ENCODE results near the gene CYTH1. TPM values are rescaled to one million over a fixed set of nuclear protein-coding genes. Genes with fewer than 3 reads are reported as not detected.

Gene CYTH1
- total and polyA plus RNA-seq, 10 of the 15 experiments (the other 5 are each of a cell fraction or from before 2014, with no cell fraction given): 6.6 to 188 (median 145) TPM

DNA sequence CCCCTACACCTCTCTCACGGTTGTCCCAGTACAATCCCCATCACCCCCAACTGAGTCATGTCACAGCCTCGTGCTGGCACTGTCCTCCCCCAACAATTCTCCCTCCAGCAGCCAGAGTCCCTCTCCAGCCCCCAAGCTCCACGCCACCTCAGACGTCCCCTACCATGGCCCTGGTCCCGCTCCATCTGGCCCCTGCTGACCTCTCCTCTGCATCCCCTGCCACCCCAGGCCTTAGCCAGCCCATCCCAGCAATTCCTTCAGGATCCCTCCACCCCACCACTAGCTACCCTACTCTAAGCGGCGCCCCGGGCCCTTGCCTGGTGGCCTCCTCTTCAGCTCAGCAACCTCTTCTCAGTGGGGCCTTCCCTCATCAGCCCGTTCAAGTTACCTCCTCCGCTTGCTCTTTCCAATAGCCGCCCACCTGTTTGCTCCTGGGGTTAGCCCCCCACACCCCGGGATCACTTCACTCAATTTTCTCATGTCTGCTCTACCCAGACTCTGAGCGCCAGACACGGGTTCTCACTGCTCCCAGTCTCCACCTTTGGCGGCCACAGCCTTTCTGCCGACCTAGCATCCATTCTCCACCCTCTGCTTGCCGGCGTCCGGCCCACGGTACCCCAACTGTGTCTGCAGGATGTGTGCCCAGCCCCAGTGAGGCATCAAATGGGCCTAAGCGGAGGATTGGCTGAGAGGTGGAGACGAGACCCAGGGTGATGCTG, 112.7 kb downstream of the CYTH1 start:
- WGBS (ENCODE audit: insufficient coverage, insufficient replicate concordance, low lambda C conversion rate, missing lambda C conversion rate): 87% methylated on average over 22 of the region's 22 CpGs
- intact Hi-C loops (cut with micrococcal nuclease; ENCODE audit: unreplicated experiment) (no loop called here), in situ Hi-C loops (cut with MboI) (no loop called here)
- Histone ChIP-seq H3K36me3 (ENCODE audit: control insufficient read depth in 2 of 2, insufficient read depth in 2 of 2, low read length in 1 of 2) (peaks cover 4% of the 10 kb centered on the region in 2 experiments; a peak in 3 of 4 replicates), H3K27me3 (replicated peaks in 1 of 2; ENCODE audit: control insufficient read depth in 2 of 2, insufficient read depth in 2 of 2, low read length in 1 of 2) (no peaks in the 10 kb centered on the region), H3K4me1 (ENCODE audit: control insufficient read depth, insufficient read depth, low read length) (peaks cover 10% of the 10 kb centered on the region), H4K20me1 (ENCODE audit: control insufficient read depth, insufficient read depth) (no peaks in the 10 kb centered on the region), H3K27ac (ENCODE audit: control insufficient read depth, insufficient read depth) (no peak overlapping the region), H3K79me2 (ENCODE audit: control insufficient read depth, insufficient read depth, low read length) (no peaks in the 10 kb centered on the region), H3K9me3 (replicated peaks; ENCODE audit: control insufficient read depth, insufficient read depth, low read length) (no peaks in the 10 kb centered on the region), H2AFZ (ENCODE audit: control insufficient read depth, low read depth, low read length) (no peak overlapping the region), H3K4me3 (no peak overlapping the region), H3K9ac (ENCODE audit: control insufficient read depth, insufficient read depth, low read length) (no peak overlapping the region), H3K4me2 (ENCODE audit: control insufficient read depth, insufficient read depth) (no peak overlapping the region)
- ChIA-PET POLR2A (interaction anchor here (0.5 kb wide), 1 partner anchor 1492 kb away, joined by 7 read pairs; no protein-coding TSS in a partner anchor), SMC1A (ENCODE audit: uncharacterized antibody, unreplicated experiment) (no interaction called here), RAD21 (ENCODE audit: unreplicated experiment) (no interaction called here), CTCF (no interaction called here)
- no peak for ATAC-seq
- DNase-seq (ENCODE audit: low read depth, low spot score): no peak
- no peak for FAIRE-seq
- no peak for TF ChIP-seq ZSCAN29 (IDR thresholded peaks at IDR 0.05)
- TF ChIP-seq POLR2AphosphoS5 (IDR thresholded peaks at IDR 0.05; ENCODE audit: low read length): peak; percentile 42; the same call in 1 of the 2 replicates
- TF ChIP-seq IKZF2 (IDR thresholded peaks at IDR 0.05): no peak
- TF ChIP-seq, protein P1, sequence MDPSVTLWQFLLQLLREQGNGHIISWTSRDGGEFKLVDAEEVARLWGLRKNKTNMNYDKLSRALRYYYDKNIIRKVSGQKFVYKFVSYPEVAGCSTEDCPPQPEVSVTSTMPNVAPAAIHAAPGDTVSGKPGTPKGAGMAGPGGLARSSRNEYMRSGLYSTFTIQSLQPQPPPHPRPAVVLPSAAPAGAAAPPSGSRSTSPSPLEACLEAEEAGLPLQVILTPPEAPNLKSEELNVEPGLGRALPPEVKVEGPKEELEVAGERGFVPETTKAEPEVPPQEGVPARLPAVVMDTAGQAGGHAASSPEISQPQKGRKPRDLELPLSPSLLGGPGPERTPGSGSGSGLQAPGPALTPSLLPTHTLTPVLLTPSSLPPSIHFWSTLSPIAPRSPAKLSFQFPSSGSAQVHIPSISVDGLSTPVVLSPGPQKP (IDR thresholded peaks at IDR 0.05; ENCODE audit: low read depth, low read length): no peak
- TF ChIP-seq POLR2A (IDR thresholded peaks at IDR 0.05; ENCODE audit: low read depth, low read length): peak; percentile 16; the same call in 1 of the 2 replicates
- no peak for TF ChIP-seq ATF7 (IDR thresholded peaks at IDR 0.05; ENCODE audit: low read depth)
- TF ChIP-seq SMAD5 (IDR thresholded peaks at IDR 0.05; ENCODE audit: low read depth): no peak
- no peak for TF ChIP-seq MYC (IDR thresholded peaks at IDR 0.05; ENCODE audit: insufficient read depth, insufficient read length, insufficient replicate concordance, low read length, severe bottlenecking)
- no peak for TF ChIP-seq ZBED1 (IDR thresholded peaks at IDR 0.05; ENCODE audit: borderline replicate concordance)
- no peak for TF ChIP-seq FOXM1 (IDR thresholded peaks at IDR 0.05; ENCODE audit: low read depth, low read length)
- TF ChIP-seq ZNF217 (IDR thresholded peaks at IDR 0.05): no peak
- TF ChIP-seq CHD2 (IDR thresholded peaks at IDR 0.05; ENCODE audit: borderline replicate concordance, low read depth, low read length): no peak
- no peak for TF ChIP-seq CEBPB (IDR thresholded peaks at IDR 0.05; ENCODE audit: borderline replicate concordance in 1 of 2, low read depth in 2 of 2, low read length in 2 of 2)
- no TSS peak for BruUV-seq (replicated peaks)

All from GM12878 (cell line).